Common myeloid progenitor, CD34-positive (primary cell): Measurements from ENCODE around the gene PTPRT.

Experiments
- CTCF ChIA-PET: fragments of 350-600 bp; sonication (Branson Sonifier 250); formaldehyde crosslinking; loops from one replicate; lab custom pipeline; 2021; ENCODE audit warnings: antibody characterized with exemption; lab: Charles Lee
- POLR2A ChIA-PET: fragments of 350-600 bp; sonication (Branson Sonifier 250); formaldehyde crosslinking; loops from one replicate; lab custom pipeline; 2021; ENCODE audit warnings: antibody characterized with exemption; lab: Charles Lee
- DNase-seq, 3 donors: peaks; one replicate each; pipeline versions ENCODE4 v3.0.0 to v3.0.0-alpha.2; 2013
- H3K27ac ChIP-seq, 2 experiments: 1 replicate in 1 of 2; 2 replicates in 1 of 2; pipeline ENCODE4 v1.7.0; 2013; ENCODE audit warnings: inconsistent platforms in 2 of 2, low read length in 2 of 2, mild to moderate bottlenecking in 2 of 2, low read depth in 1 of 2, moderate library complexity in 1 of 2; ENCODE audit not compliant: severe bottlenecking in 2 of 2, insufficient read depth in 1 of 2, poor library complexity in 1 of 2
- H3K27me3 ChIP-seq, 5 experiments: replicated peaks in 2 of 5; 1 replicate in 3 of 5; 2 replicates in 2 of 5; pipeline versions ENCODE4 v1.6.1 to v1.7.0; 2013; ENCODE audit warnings: low read length in 4 of 5, mild to moderate bottlenecking in 2 of 5, moderate library complexity in 2 of 5, inconsistent platforms in 1 of 5; ENCODE audit not compliant: insufficient read depth in 5 of 5, control insufficient read depth in 4 of 5
- H3K36me3 ChIP-seq, 4 experiments: 1 replicate in 2 of 4; 2 replicates in 2 of 4; pipeline versions ENCODE4 v1.6.1 to v1.7.0; 2013; ENCODE audit warnings: low read length in 3 of 4, control low read depth in 1 of 4, mild to moderate bottlenecking in 1 of 4; ENCODE audit not compliant: control insufficient read depth in 4 of 4, insufficient read depth in 4 of 4
- H3K4me1 ChIP-seq, 4 experiments: 1 replicate in 3 of 4; 2 replicates in 1 of 4; pipeline versions ENCODE4 v1.6.1 to v1.7.1; 2013; ENCODE audit warnings: low read length in 3 of 4, mild to moderate bottlenecking in 3 of 4, control low read depth in 1 of 4, inconsistent platforms in 1 of 4, moderate library complexity in 1 of 4; ENCODE audit not compliant: control insufficient read depth in 4 of 4, insufficient read depth in 4 of 4; ENCODE audit errors: control extremely low read depth in 1 of 4
- H3K4me3 ChIP-seq, 7 experiments: 1 replicate in 4 of 7; 2 replicates in 3 of 7; pipeline versions ENCODE4 v1.5.1 to v1.7.0; 2013; ENCODE audit warnings: mild to moderate bottlenecking in 7 of 7, low read length in 6 of 7, moderate library complexity in 6 of 7, inconsistent platforms in 2 of 7, low read depth in 2 of 7, control low read depth in 1 of 7; ENCODE audit not compliant: insufficient read depth in 4 of 7, control insufficient read depth in 1 of 7; ENCODE audit errors: extremely low read depth in 1 of 7
- H3K9me3 ChIP-seq, 5 experiments: 1 replicate in 4 of 5; 2 replicates in 1 of 5; pipeline versions ENCODE4 v1.6.1 to v1.7.1; 2013; ENCODE audit warnings: low read length in 4 of 5, mild to moderate bottlenecking in 2 of 5, inconsistent platforms in 1 of 5, low read depth in 1 of 5, moderate library complexity in 1 of 5; ENCODE audit not compliant: control insufficient read depth in 4 of 5, insufficient read depth in 2 of 5; ENCODE audit errors: control extremely low read depth in 1 of 5
- WGBS: methylation state at CpG from one replicate; pipeline ENCODE4 v1.1.5; 2013; ENCODE audit not compliant: insufficient coverage; 5-methylcytosine and 5-hydroxymethylcytosine counted together

Gene PTPRT

DNA sequence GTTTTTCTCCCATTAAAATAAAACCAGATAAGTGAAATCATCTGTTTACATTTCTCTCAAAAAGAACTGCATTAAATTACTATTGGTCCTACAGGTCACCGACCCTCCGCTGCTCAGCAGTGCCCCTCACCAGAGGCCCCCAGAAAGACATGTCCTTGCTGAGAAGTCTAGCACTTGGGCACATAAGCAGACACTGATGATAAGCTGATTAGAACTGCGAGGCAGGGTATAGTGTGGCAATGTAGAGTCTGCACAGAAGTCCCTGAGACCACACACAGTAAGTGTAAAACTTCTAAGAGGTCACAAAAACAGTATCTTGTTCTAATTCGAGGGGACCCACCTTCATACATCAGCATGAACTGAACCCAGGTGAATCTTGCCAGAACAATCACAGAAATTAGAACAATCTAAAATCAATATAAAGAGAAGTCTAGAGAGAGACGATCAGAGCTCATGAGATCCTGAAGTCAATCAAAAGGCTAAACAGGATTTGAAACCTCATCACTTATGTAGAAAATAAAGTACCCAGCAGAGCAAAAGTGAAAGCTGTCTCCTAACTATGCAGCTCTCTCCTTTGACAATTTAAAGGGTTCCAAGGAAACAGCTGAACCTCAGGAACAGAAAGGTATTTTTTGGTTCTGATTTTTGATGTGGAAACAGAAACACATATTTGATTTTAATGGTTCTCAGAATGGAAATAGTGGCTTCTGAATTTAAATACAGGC lies 182.9 kb downstream of the PTPRT start:
- WGBS = 81% methylated on average over 4 of the region's 5 CpGs
- Histone ChIP-seq H3K9me3 (no peaks in the 10 kb centered on the region), H3K27me3 (no peaks in the 10 kb centered on the region), H3K36me3 (no peaks in the 10 kb centered on the region), H3K4me1 (no peaks in the 10 kb centered on the region), H3K27ac (no peak overlapping the region), H3K4me3 (no peak overlapping the region)
- POLR2A ChIA-PET = no interaction called here
- CTCF ChIA-PET = interaction anchor here (2.0 kb wide), 1 partner anchor 10 kb away, joined by 4 read pairs; no protein-coding TSS in a partner anchor
- no peak for DNase-seq

DNA sequence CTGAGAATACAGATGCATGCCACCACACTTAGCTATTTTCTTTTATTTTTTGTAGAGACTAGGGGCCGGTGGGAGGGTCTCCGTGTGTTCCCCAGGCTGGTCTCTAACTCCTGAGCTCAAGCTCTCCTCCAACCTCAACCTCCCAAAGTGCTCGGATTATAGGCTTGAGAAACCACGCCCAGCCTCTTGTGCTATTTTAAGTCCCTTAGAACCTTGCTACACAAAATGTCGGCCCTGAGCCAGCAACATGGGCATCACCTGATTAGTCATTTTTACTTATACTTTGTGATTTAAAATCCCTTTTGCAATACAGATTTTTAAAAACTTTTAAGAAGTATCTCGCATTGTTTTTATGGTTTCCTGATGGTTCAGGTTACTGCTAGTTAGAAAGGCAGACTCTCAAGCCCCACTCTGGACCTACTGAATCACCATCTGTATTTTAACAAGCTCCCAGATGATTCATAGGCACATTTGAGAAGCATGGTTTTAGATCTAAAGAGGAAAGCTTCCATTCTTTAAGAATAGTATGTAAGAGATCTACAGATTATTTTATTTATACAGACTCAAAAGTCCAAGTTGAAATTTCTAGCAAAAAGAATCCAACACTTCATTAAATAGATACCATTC lies 186.3 kb downstream of the PTPRT start:
- Histone ChIP-seq H3K27ac (no peak overlapping the region), H3K4me1 (no peaks in the 10 kb centered on the region), H3K9me3 (no peaks in the 10 kb centered on the region), H3K27me3 (no peaks in the 10 kb centered on the region), H3K4me3 (no peak overlapping the region), H3K36me3 (no peaks in the 10 kb centered on the region)
- DNase-seq = no peak
- 85% methylated on average over 3 of the region's 6 CpGs for WGBS
- POLR2A ChIA-PET = no interaction called here
- CTCF ChIA-PET = no interaction called here

GRCh38 chr20:42996141-42996540 lies 193.6 kb downstream of the PTPRT start:
- POLR2A ChIA-PET = no interaction called here
- CTCF ChIA-PET = interaction anchor here (1.5 kb wide), 1 partner anchor 11 kb away, joined by 4 read pairs; no protein-coding TSS in a partner anchor
- DNase-seq = no peak

GRCh38 chr20:42988319-42988718 lies 201.4 kb downstream of the PTPRT start:
- H3K36me3 ChIP-seq = no peaks in the 10 kb centered on the region
- no peaks in the 10 kb centered on the region for H3K27me3 ChIP-seq
- no peak for DNase-seq
- ChIA-PET POLR2A (no interaction called here), CTCF (no interaction called here)
- no peaks in the 10 kb centered on the region for H3K4me1 ChIP-seq
- no peak overlapping the region for H3K27ac ChIP-seq
- H3K9me3 ChIP-seq = peaks cover 0 to 1% (median 0%) of the 10 kb centered on the region in 5 experiments
- 92% methylated on average over 2 of the region's 5 CpGs for WGBS
- H3K4me3 ChIP-seq = no peak overlapping the region

More at GRCh38 chr20:42996141-42996540, 193.6 kb downstream of the PTPRT start:
- H3K27me3 ChIP-seq = no peaks in the 10 kb centered on the region
- no peaks in the 10 kb centered on the region for H3K4me1 ChIP-seq
- 100% methylated on average over 1 of the region's 2 CpGs for WGBS
- no peak overlapping the region for H3K27ac ChIP-seq
- H3K36me3 ChIP-seq = no peaks in the 10 kb centered on the region
- no peaks in the 10 kb centered on the region for H3K9me3 ChIP-seq
- H3K4me3 ChIP-seq = no peak overlapping the region

DNA sequence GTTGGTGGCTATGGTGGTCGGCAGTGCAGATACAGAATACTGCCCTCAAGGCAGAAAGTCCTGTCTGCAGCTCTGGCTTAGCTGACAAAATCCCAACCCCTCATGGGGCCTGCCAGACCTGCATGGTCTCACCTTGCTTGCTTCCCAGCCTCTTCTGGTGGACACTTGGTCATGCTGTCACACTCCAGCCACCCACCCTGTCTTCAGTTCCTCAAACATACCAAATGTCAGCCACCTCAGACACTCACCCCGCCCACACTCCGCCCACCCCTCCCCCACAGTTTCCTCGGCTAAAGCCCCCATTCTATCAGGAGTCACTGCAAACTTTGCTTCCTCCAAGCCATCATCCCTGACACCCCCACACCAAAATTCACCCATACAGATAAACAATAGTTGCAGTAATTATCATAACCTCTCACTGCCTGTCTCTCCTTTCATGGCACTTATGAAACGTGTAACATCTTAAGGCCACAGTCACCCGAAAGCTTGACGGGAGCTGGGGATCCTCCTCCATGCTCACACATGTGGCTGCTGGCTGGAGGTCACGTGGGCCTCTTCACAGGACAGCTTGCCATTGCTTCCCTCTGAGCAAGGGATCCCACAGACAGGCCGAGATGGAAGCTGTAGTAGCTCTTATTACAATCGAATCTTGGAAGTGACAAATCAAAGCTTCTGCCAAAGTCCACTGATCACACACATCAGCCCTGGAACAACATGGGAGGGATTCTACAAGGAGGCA lies 202.2 kb downstream of the PTPRT start:
- Histone ChIP-seq H3K9me3 (peaks cover 0 to 1% (median 0%) of the 10 kb centered on the region in 5 experiments), H3K36me3 (no peaks in the 10 kb centered on the region), H3K4me1 (no peaks in the 10 kb centered on the region), H3K27me3 (no peaks in the 10 kb centered on the region), H3K27ac (no peak overlapping the region), H3K4me3 (no peak overlapping the region)
- WGBS = 76% methylated on average over 9 of the region's 10 CpGs
- DNase-seq = no peak
- ChIA-PET POLR2A (no interaction called here), CTCF (no interaction called here)

GRCh38 chr20:42986143-42986773 lies 203.4 kb downstream of the PTPRT start:
- Histone ChIP-seq H3K27ac (no peak overlapping the region), H3K9me3 (peaks cover 0 to 1% (median 0%) of the 10 kb centered on the region in 5 experiments), H3K27me3 (peaks cover 0 to 2% (median 0%) of the 10 kb centered on the region in 5 experiments), H3K4me1 (no peaks in the 10 kb centered on the region), H3K4me3 (no peak overlapping the region), H3K36me3 (no peaks in the 10 kb centered on the region)
- DNase-seq = no peak
- POLR2A ChIA-PET = no interaction called here
- CTCF ChIA-PET = no interaction called here
- WGBS = 92% methylated on average over 5 of the region's 9 CpGs
